Natural killer cell (primary cell): Measurements from ENCODE around the gene PDE4DIP. TPM values are rescaled to one million over a fixed set of nuclear protein-coding genes. Genes with fewer than 3 reads are reported as not detected.
"Not testable (repeated sequence)": the region's sequence is repeated elsewhere in the genome, so short reads cannot be mapped to it uniquely, and the experiment has no call there.

ENCODE experiments used
- ATAC-seq, 3 donors: fragments of 150-1000 bp in 2 of 3; fragments of 200-7000 bp in 1 of 3; cut with Tn5 transposase; 1 replicate in 1 of 3; 2 replicates in 2 of 3; pipeline ENCODE4 v1.10.0; 2021; ENCODE audit warnings: mild to moderate bottlenecking in 2 of 3, moderate library complexity in 2 of 3
- DNase-seq, 2 donors: peaks; one replicate each; pipeline versions ENCODE4 v3.0.0 to v3.0.0-alpha.2; 2013 to 2021; ENCODE audit warnings: mixed read lengths in 1 of 2
- H3K27ac ChIP-seq: one replicate; pipeline ENCODE4 v1.5.1; 2013; ENCODE audit warnings: mild to moderate bottlenecking, low read length
- H3K27me3 ChIP-seq: one replicate; pipeline ENCODE4 v1.6.1; 2013; ENCODE audit warnings: low read length; ENCODE audit not compliant: control insufficient read depth, insufficient read depth
- H3K36me3 ChIP-seq: one replicate; pipeline ENCODE4 v1.6.1; 2013; ENCODE audit warnings: low read length; ENCODE audit not compliant: control insufficient read depth, insufficient read depth
- H3K4me1 ChIP-seq: one replicate; pipeline ENCODE4 v1.6.1; 2013; ENCODE audit warnings: low read length; ENCODE audit not compliant: control insufficient read depth, insufficient read depth
- H3K4me3 ChIP-seq: one replicate; pipeline ENCODE4 v1.5.1; 2013; ENCODE audit warnings: low read length
- H3K9me3 ChIP-seq: one replicate; pipeline ENCODE4 v1.6.1; 2013; ENCODE audit warnings: low read length; ENCODE audit not compliant: control insufficient read depth, insufficient read depth
- H3K27ac Mint-ChIP-seq, 2 donors: one replicate each; pipeline ENCODE4 v1.8.0; 2022; ENCODE audit warnings: mild to moderate bottlenecking in 2 of 2, mixed read lengths in 2 of 2, moderate library complexity in 1 of 2
- H3K27me3 Mint-ChIP-seq, 2 donors: one replicate each; pipeline ENCODE4 v1.8.0; 2022; ENCODE audit warnings: low read depth in 2 of 2, mixed read lengths in 2 of 2
- H3K36me3 Mint-ChIP-seq: one replicate; pipeline ENCODE4 v1.8.0; 2022; ENCODE audit warnings: mixed read lengths
- H3K4me1 Mint-ChIP-seq, 2 donors: one replicate each; pipeline ENCODE4 v1.8.0; 2022; ENCODE audit warnings: mixed read lengths in 2 of 2
- H3K4me3 Mint-ChIP-seq: one replicate; pipeline ENCODE4 v1.8.0; 2022; ENCODE audit warnings: mild to moderate bottlenecking, moderate library complexity, mixed read lengths
- H3K9me3 Mint-ChIP-seq, 2 donors: one replicate each; pipeline ENCODE4 v1.8.0; 2022; ENCODE audit warnings: mixed read lengths in 2 of 2
- WGBS: methylation state at CpG from one replicate; pipeline ENCODE4 v1.1.7; 2013; ENCODE audit warnings: missing lambda C conversion rate; ENCODE audit not compliant: insufficient coverage; 5-methylcytosine and 5-hydroxymethylcytosine counted together
- intact Hi-C: fragments of 100-400 bp; cut with micrococcal nuclease; formaldehyde crosslinking; loops from one replicate; pipeline ENCODE4 v1.14.2; 2022
- total RNA-seq, 4 donors: library from RNA; stranded (reverse); fragments of 120-200 nt in 1 of 4; gene quantifications; one replicate each; pipeline versions ENCODE4 v1.2.3 to v1.2.4, GENCODE V29; 2013 to 2022

PDE4DIP gene
- total RNA-seq, 3 donors from 2014 or later (not counting 1 experiment from before 2014, with no cell fraction given) = 13.1 to 23.4 (median 17.5) TPM

GRCh38 chr1:148911303-148911928, 67.2 kb downstream of the PDE4DIP start:
- DNase-seq, H3K36me3 ChIP-seq, H3K9me3 Mint-ChIP-seq, H3K4me1 Mint-ChIP-seq, intact Hi-C loops, H3K9me3 ChIP-seq, H3K27ac ChIP-seq, H3K4me3 Mint-ChIP-seq, H3K27ac Mint-ChIP-seq, H3K36me3 Mint-ChIP-seq, H3K27me3 ChIP-seq, H3K27me3 Mint-ChIP-seq, H3K4me1 ChIP-seq, H3K4me3 ChIP-seq: not testable (repeated sequence)
- peak; percentile 17 to 53 (median 36) for ATAC-seq
- WGBS = no CpG with 5 or more reads among the region's 5 CpGs

DNA sequence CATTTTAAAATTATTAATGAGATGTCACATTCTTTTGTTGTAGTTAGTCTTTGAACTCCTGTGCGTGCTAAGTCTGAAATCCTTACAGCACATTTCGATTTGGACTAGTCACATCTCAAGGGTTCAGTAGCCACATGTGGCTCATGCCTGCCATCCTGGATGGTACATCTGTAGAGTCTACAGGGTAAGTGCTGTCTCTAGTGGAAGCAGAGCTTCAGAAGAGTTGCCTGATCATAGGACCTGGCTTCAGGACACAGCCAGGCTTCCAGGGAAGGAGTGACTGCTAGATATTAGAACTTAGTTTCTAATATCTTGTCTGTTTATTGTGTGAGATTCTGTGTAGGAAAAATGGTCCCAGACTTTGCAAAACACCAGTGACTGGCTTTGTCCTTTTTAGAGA, 72.0 kb downstream of the PDE4DIP start:
- H3K36me3 ChIP-seq, H3K4me1 Mint-ChIP-seq, H3K9me3 ChIP-seq, intact Hi-C loops, H3K27me3 Mint-ChIP-seq, H3K4me1 ChIP-seq, ATAC-seq, H3K27ac ChIP-seq, DNase-seq, H3K27ac Mint-ChIP-seq, H3K4me3 ChIP-seq, H3K4me3 Mint-ChIP-seq, H3K27me3 ChIP-seq, H3K36me3 Mint-ChIP-seq, H3K9me3 Mint-ChIP-seq: not testable (repeated sequence)
- no CpG with 5 or more reads among the region's 2 CpGs for WGBS

DNA sequence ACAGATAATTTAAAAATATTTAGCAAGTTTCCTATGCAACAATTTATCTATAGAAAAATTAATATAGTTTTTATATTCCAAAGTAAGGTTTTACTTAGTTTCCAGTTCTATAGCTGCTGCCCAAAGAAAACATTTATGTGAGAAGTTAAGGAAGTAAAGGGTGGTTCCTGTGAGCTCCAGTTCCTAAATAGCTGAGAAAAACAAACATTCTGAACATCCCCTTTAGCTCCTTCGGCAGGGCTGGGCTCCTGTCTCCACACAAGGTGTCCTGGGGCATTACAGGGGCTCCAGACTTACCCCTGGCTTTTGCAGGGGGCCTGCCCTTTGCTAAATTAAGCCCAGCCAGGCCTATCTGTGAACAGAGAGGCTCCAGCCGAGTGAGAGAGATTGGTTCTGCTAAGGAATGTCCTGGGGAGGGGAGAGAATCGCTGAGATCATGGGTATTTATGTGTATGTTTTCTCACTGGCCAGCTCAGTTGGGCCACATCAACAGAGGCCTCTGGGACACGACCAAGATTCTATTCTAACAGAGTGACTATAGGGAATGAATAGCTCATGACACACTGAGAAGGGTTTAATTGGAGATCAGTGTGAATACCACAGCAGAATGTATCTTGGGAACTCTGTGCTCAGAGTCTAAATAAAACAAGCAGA, 72.6 kb downstream of the PDE4DIP start:
- H3K27ac ChIP-seq, ATAC-seq, H3K27me3 Mint-ChIP-seq, H3K9me3 Mint-ChIP-seq, H3K4me3 Mint-ChIP-seq, H3K27me3 ChIP-seq, H3K4me3 ChIP-seq, DNase-seq, H3K4me1 Mint-ChIP-seq, H3K36me3 Mint-ChIP-seq, H3K9me3 ChIP-seq, H3K36me3 ChIP-seq, intact Hi-C loops, H3K4me1 ChIP-seq: not testable (repeated sequence)
- H3K27ac Mint-ChIP-seq = peak overlapping the region in 1 of 2 donors; percentile 66
- 50% methylated on average over 1 of the region's 4 CpGs for WGBS

DNA sequence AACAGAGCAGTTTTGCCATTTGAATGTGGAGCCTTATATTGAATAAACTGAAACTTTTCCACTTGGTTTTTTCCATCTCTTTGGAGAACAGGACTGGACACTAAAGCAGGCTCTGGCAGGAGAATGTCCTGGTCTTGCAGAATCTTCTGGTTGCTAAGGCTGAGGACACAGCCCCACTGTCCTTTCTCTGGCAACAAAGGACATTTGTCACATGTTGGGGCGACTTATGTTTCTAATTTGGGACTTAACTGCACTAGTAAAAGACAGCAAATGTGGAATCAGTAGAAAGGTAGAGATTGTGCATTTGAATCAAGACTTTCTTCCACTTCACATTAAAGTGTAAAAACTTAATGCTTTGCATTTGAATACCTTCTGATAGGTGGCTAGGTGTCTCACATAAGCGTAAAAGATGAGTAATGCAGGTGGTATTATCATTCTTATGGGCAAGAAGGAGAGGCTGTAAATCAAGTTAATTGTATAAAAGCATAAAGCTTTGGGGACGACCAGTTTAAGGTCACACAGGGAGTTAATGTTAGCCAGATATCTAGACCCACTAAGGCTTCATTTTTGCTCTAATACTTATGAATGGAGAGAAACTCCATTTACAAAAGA, 74.7 kb downstream of the PDE4DIP start:
- H3K4me1 Mint-ChIP-seq, H3K4me1 ChIP-seq, H3K27ac ChIP-seq, H3K27me3 Mint-ChIP-seq, H3K9me3 Mint-ChIP-seq, intact Hi-C loops, ATAC-seq, H3K4me3 Mint-ChIP-seq, H3K27me3 ChIP-seq, H3K9me3 ChIP-seq, H3K36me3 ChIP-seq, H3K4me3 ChIP-seq, H3K27ac Mint-ChIP-seq, H3K36me3 Mint-ChIP-seq, DNase-seq: not testable (repeated sequence)
- WGBS = 100% methylated on average over 1 of the region's 3 CpGs

DNA sequence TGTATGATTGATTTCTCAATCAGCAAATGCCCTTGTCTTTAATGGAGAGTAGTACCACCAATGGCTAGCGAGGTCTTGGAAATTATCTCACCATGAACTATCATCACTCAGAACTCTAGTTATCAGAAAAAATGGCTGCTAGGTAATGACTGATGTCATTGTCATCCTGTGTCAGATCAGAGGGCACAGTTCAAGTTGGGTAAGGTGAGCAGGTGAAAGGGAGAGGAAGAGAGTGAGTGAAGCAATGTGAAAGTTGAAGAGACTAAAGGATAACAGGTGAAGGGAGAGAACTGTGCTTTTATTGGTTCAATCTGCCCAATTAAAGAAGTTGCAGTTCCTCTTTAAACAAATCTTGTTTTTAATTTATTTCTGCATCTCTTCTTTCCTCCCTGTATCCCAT, 76.8 kb downstream of the PDE4DIP start:
- H3K4me1 ChIP-seq, H3K27me3 ChIP-seq, H3K9me3 Mint-ChIP-seq, H3K9me3 ChIP-seq, H3K27ac Mint-ChIP-seq, ATAC-seq, DNase-seq, H3K27me3 Mint-ChIP-seq, H3K36me3 ChIP-seq, H3K36me3 Mint-ChIP-seq, intact Hi-C loops, H3K27ac ChIP-seq, H3K4me3 Mint-ChIP-seq, H3K4me1 Mint-ChIP-seq, H3K4me3 ChIP-seq: not testable (repeated sequence)
- no CpG with 5 or more reads among the region's 1 CpG for WGBS

- H3K36me3 Mint-ChIP-seq, H3K27ac ChIP-seq, H3K36me3 ChIP-seq, H3K4me1 ChIP-seq, H3K4me3 ChIP-seq, H3K4me1 Mint-ChIP-seq, intact Hi-C loops, H3K27ac Mint-ChIP-seq, H3K4me3 Mint-ChIP-seq, H3K9me3 ChIP-seq, H3K27me3 ChIP-seq, H3K27me3 Mint-ChIP-seq, ATAC-seq, H3K9me3 Mint-ChIP-seq, DNase-seq: not testable (repeated sequence)
- 100% methylated on average over 1 of the region's 3 CpGs for whole genome bisulfite sequencing
Observed at GRCh38 chr1:148923798-148924197, 79.6 kb downstream of the PDE4DIP start.

- ATAC-seq, H3K4me1 ChIP-seq, H3K36me3 ChIP-seq, intact Hi-C loops, H3K4me3 Mint-ChIP-seq, H3K27ac ChIP-seq, H3K27me3 Mint-ChIP-seq, H3K9me3 Mint-ChIP-seq, H3K4me1 Mint-ChIP-seq, H3K36me3 Mint-ChIP-seq, H3K27ac Mint-ChIP-seq, H3K27me3 ChIP-seq, DNase-seq, H3K4me3 ChIP-seq, H3K9me3 ChIP-seq: not testable (repeated sequence)
- no CpG with 5 or more reads among the region's 1 CpG for WGBS
Observed at GRCh38 chr1:148927645-148928044, 83.4 kb downstream of the PDE4DIP start.

DNA sequence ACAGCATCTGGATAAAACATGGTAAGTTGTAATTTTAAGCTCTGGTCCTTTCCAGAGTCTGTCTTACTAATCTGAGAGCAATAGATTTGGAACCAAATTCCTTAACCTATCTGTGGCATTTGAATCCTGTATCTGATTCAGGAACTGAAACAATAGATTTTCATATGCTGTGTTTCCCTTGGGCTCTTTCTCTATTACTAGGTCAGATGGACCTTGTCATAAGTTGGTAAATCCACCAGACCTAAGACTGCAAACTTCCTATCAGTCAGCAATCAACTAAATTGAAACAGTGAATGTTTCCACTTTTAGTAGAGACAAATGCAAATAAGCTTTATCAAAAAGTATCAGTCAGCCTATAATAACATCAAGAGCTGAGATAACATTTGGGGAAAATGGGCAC, 85.0 kb downstream of the PDE4DIP start:
- H3K4me1 ChIP-seq, H3K27me3 Mint-ChIP-seq, DNase-seq, ATAC-seq, H3K27ac ChIP-seq, intact Hi-C loops, H3K4me3 Mint-ChIP-seq, H3K9me3 ChIP-seq, H3K27me3 ChIP-seq, H3K9me3 Mint-ChIP-seq, H3K36me3 Mint-ChIP-seq, H3K4me3 ChIP-seq, H3K36me3 ChIP-seq, H3K27ac Mint-ChIP-seq, H3K4me1 Mint-ChIP-seq: not testable (repeated sequence)
